Lower leg skin (tissue), 4 donors: ENCODE results near the gene KIF26B. TPM values are rescaled to one million over a fixed set of nuclear protein-coding genes. Genes with fewer than 3 reads are reported as not detected.
"Not testable (repeated sequence)": the region's sequence is repeated elsewhere in the genome, so short reads cannot be mapped to it uniquely, and the experiment has no call there.

Experiments used
- DNase-seq, 2 donors: peaks; one replicate each; pipeline ENCODE4 v3.0.0-alpha.2; 2019; ENCODE audit warnings: low spot score in 2 of 2
- H3K4me3 ChIP-seq: fragments of 200-600 bp; sonication (generic); 2 replicates; pipeline ENCODE4 v1.5.1; 2017; ENCODE audit warnings: mild to moderate bottlenecking, low read depth; ENCODE audit not compliant: poor library complexity, severe bottlenecking
- POLR2A ChIP-seq, 2 donors: fragments of 450-650 bp; IDR thresholded peaks; one replicate each; pipeline ENCODE4 v1.6.1; 2016 to 2017; ENCODE audit warnings: antibody characterized with exemption in 2 of 2, mild to moderate bottlenecking in 1 of 2, moderate library complexity in 1 of 2
- WGBS, 2 donors: methylation state at CpG; one replicate each; pipeline ENCODE4 v1.1.5; 2018; 5-methylcytosine and 5-hydroxymethylcytosine counted together
- intact Hi-C: fragments of 100-400 bp; cut with DNase I; formaldehyde crosslinking; loops from one replicate; pipeline ENCODE4 v1.15.0; 2023; ENCODE audit warnings: low total_unique reads
- total RNA-seq, 4 donors: library from RNA; depleted of rRNA; stranded (reverse); fragments of >200 nt; gene quantifications; one replicate each; pipeline ENCODE4 v1.1.0, GENCODE V29; 2016
- TF ChIP-seq, protein P1 (sequence below), 3 donors: fragments of 450-650 bp; IDR thresholded peaks; one replicate each; pipeline ENCODE4 v1.5.1; 2016; ENCODE audit warnings: antibody characterized with exemption in 3 of 3, mild to moderate bottlenecking in 3 of 3, moderate library complexity in 2 of 3

KIF26B gene
- total RNA-seq, 4 donors from 2014 or later: 3.9 to 6.6 (median 5.7) TPM

DNA sequence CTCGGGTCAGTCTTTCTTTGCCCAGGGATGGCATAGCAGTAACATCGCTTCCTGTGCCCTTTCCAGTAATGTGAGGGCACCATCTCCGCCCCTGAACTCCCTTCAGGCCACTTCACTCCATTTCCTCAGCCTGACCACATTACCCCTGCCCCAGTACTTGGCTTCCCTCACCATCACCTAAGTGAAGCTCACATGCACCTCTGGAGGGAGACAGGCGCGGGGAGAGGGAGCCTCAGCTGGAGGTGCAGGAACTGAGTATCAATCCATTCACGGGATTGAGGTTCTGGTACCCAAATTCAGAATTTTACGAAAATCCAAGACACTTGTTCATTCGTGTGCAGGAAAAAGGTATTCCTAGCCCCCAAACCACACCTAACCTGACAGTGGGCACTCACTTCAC is 540.4 kb downstream of the KIF26B start:
- WGBS, 2 donors: 75 to 83% methylated on average over 8 of the region's 8 CpGs

DNA sequence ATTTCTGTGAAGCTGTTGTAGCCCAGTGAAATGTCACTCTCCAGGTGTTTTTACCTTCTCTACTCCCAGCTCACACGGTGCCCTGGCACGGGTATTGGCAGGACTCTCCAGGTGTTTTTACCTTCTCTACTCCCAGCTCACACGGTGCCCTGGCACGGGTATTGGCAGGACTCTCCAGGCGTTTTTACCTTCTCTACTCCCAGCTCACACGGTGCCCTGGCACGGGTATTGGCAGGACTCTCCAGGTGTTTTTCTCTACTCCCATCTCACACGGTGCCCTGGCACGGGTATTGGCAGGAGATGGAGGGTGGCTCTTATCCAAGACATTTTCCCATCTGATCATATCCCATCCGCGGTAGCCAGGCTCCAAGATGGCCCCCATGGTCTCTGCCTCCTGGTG is 540.9 kb downstream of the KIF26B start:
- intact Hi-C loops, H3K4me3 ChIP-seq, DNase-seq: not testable (repeated sequence)
- WGBS, 2 donors: 62 to 66% methylated on average over 11 of the region's 11 CpGs

More for the DNA sequence above, 540.4 kb downstream of the KIF26B start:
- DNase-seq: no peak
- no peak for TF ChIP-seq POLR2A (IDR thresholded peaks at IDR 0.05)
- intact Hi-C loops: no loop called here
- H3K4me3 ChIP-seq: no peak overlapping the region

DNA sequence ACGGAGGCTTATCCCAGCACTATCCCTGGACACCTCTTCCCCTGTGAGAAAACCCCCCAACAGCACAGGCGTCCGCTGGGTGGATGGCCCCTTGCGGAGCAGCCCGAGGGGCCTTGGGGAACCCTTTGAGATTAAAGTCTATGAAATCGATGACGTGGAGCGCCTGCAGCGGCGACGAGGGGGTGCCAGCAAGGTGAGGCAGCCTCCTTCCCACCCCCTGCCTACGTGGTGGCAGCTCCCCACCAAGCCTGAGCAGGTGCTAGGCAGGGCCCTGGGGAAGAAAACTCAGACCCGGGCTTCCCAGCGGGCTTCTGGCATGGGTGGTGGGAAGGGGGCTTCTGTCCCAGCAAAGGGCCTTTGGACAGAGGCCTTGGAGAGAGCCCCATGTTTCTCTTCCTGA is 543.3 kb downstream of the KIF26B start:
- 94 to 95% methylated on average over 14 of the region's 14 CpGs for WGBS, 2 donors
- no peak for DNase-seq
- intact Hi-C loops: no loop called here

DNA sequence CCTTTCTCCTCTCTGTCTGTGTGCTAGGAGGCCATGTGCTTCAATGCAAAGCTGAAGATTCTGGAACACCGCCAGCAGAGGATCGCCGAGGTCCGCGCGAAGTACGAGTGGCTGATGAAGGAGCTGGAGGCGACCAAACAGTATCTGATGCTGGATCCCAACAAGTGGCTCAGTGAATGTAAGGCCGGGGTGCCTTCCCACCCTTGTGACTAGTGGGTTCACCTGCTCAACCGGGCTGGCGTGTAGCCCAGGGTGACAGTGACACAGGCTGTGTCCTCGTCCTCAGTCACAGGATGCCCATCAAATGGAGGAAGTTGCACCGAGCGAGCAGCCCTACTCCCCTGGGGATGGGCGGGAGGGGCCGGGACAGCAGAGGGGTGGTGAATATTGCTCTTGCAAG is 544.1 kb downstream of the KIF26B start:
- no peak for TF ChIP-seq POLR2A (IDR thresholded peaks at IDR 0.05)
- TF ChIP-seq, protein P1, sequence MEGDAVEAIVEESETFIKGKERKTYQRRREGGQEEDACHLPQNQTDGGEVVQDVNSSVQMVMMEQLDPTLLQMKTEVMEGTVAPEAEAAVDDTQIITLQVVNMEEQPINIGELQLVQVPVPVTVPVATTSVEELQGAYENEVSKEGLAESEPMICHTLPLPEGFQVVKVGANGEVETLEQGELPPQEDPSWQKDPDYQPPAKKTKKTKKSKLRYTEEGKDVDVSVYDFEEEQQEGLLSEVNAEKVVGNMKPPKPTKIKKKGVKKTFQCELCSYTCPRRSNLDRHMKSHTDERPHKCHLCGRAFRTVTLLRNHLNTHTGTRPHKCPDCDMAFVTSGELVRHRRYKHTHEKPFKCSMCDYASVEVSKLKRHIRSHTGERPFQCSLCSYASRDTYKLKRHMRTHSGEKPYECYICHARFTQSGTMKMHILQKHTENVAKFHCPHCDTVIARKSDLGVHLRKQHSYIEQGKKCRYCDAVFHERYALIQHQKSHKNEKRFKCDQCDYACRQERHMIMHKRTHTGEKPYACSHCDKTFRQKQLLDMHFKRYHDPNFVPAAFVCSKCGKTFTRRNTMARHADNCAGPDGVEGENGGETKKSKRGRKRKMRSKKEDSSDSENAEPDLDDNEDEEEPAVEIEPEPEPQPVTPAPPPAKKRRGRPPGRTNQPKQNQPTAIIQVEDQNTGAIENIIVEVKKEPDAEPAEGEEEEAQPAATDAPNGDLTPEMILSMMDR (IDR thresholded peaks at IDR 0.05): no peak
- no peak overlapping the region for H3K4me3 ChIP-seq
- WGBS, 2 donors: 85 to 93% methylated on average over 14 to 16 of the region's 16 CpGs
- DNase-seq: no peak
- intact Hi-C loops: no loop called here

More for the DNA sequence above, 543.3 kb downstream of the KIF26B start:
- TF ChIP-seq POLR2A (IDR thresholded peaks at IDR 0.05): no peak
- TF ChIP-seq, protein P1 (IDR thresholded peaks at IDR 0.05): no peak
- H3K4me3 ChIP-seq: no peak overlapping the region

DNA sequence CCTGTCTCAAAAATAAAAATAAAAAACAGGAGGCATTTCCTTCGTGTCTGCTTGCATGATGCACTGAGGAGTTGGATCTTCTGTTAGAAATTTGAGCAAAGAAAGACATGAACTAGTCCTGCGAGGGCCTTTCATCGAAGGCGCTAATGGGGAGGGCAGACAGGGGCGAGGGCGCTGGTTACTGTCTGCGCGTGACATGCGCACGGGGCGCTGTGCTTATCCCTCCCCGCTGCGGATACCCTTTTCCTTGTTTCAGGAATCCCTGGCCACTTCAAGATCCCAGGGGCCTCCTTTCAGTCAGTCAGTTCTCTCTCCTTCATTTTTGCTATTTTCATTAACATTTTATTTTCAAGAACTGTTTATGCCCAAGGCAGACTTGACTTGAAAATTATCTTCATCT is 545.8 kb downstream of the KIF26B start:
- intact Hi-C loops: no loop called here
- H3K4me3 ChIP-seq: no peak overlapping the region
- DNase-seq: no peak
- TF ChIP-seq, protein P1 (IDR thresholded peaks at IDR 0.05): no peak
- no peak for TF ChIP-seq POLR2A (IDR thresholded peaks at IDR 0.05)
- 95 to 96% methylated on average over 13 of the region's 13 CpGs for WGBS, 2 donors

DNA sequence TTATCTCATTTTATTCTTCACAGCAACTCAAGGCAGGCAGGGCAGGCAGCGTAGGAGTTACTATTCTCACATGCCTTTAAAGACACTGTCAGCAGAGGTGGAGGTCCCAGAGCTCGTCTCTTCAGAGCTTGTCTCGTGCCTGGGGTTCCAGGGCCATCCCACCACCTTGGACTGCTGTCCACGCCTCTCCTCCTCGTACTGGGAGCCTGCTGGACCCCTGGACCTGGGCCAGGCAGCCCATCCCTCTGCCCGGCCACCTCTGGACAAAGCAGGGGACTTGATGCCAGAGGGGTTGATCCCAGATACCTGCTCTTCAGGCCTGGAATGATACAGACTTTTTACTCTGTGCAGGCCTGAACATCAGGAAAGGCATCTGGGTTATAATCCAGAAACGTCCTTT is 546.8 kb downstream of the KIF26B start:
- TF ChIP-seq, protein P1 (IDR thresholded peaks at IDR 0.05): no peak
- TF ChIP-seq POLR2A (IDR thresholded peaks at IDR 0.05): no peak
- H3K4me3 ChIP-seq: no peak overlapping the region
- intact Hi-C loops: no loop called here
- 91 to 92% methylated on average over 7 of the region's 7 CpGs for WGBS, 2 donors
- no peak for DNase-seq

DNA sequence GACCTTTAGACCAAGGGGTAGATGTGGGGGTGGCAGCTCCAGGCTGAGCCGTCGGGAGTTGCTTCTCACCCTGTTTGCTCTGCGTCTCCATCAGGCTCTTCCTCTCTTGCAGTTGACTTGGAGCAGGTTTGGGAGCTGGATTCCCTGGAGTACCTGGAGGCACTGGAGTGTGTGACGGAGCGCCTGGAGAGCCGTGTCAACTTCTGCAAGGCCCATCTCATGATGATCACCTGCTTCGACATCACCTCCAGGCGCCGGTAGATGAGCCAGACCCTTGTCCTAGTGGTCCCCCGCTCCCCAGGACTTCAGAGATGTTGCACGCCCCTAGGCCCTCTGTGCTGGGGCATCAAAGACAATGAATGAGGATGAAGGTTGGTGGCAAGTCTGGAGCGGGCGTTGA is 547.6 kb downstream of the KIF26B start:
- WGBS, 2 donors: 95 to 96% methylated on average over 11 to 12 of the region's 13 CpGs
- no peak overlapping the region for H3K4me3 ChIP-seq
- TF ChIP-seq, protein P1 (IDR thresholded peaks at IDR 0.05): no peak
- TF ChIP-seq POLR2A (IDR thresholded peaks at IDR 0.05): no peak
- no peak for DNase-seq
- intact Hi-C loops: no loop called here
